ENCODE measurements around the gene EMP1.

EMP1 gene

GRCh38 chr12:13189264-13189663 is 7.3 kb upstream of the EMP1 start:
- DNase-seq (ENCODE audit: insufficient read length) (no peak), FAIRE-seq (no peak)
- TF ChIP-seq POLR2AphosphoS5 (IDR thresholded peaks at IDR 0.05; ENCODE audit: low read depth, low read length) (no peak), POLR2A (IDR thresholded peaks at IDR 0.05; ENCODE audit: low read depth, low read length) (no peak), TAF1 (IDR thresholded peaks at IDR 0.05; ENCODE audit: borderline replicate concordance, low read depth, low read length) (no peak)

- DNase-seq (ENCODE audit: insufficient read length) (no peak), FAIRE-seq (no peak)
- TF ChIP-seq POLR2AphosphoS5 (IDR thresholded peaks at IDR 0.05; ENCODE audit: low read depth, low read length) (no peak), TAF1 (IDR thresholded peaks at IDR 0.05; ENCODE audit: borderline replicate concordance, low read depth, low read length) (no peak), POLR2A (IDR thresholded peaks at IDR 0.05; ENCODE audit: low read depth, low read length) (no peak)
Measured at GRCh38 chr12:13190275-13190674, 6.3 kb upstream of the EMP1 start.

GRCh38 chr12:13192719-13193118 is 3.8 kb upstream of the EMP1 start:
- TF ChIP-seq POLR2AphosphoS5 (IDR thresholded peaks at IDR 0.05; ENCODE audit: low read depth, low read length), result no peak
- no peak for TF ChIP-seq POLR2A (IDR thresholded peaks at IDR 0.05; ENCODE audit: low read depth, low read length)
- FAIRE-seq (no peak), DNase-seq (ENCODE audit: insufficient read length) (no peak)

- no peak for TF ChIP-seq POLR2A (IDR thresholded peaks at IDR 0.05; ENCODE audit: low read depth, low read length)
- TF ChIP-seq POLR2AphosphoS5 (IDR thresholded peaks at IDR 0.05; ENCODE audit: low read depth, low read length), result no peak
- TF ChIP-seq TAF1 (IDR thresholded peaks at IDR 0.05; ENCODE audit: borderline replicate concordance, low read depth, low read length), result no peak
- DNase-seq (ENCODE audit: insufficient read length) (no peak), FAIRE-seq (no peak)
Measured at GRCh38 chr12:13193505-13194231, 2.9 kb upstream of the EMP1 start.

- FAIRE-seq (no peak), DNase-seq (ENCODE audit: insufficient read length) (no peak)
- no peak for TF ChIP-seq POLR2A (IDR thresholded peaks at IDR 0.05; ENCODE audit: low read depth, low read length)
- no peak for TF ChIP-seq TAF1 (IDR thresholded peaks at IDR 0.05; ENCODE audit: borderline replicate concordance, low read depth, low read length)
- no peak for TF ChIP-seq POLR2AphosphoS5 (IDR thresholded peaks at IDR 0.05; ENCODE audit: low read depth, low read length)
Measured at GRCh38 chr12:13194401-13195110, 2.0 kb upstream of the EMP1 start.

- DNase-seq (ENCODE audit: insufficient read length), result no peak
- TF ChIP-seq TAF1 (IDR thresholded peaks at IDR 0.05; ENCODE audit: borderline replicate concordance, low read depth, low read length), result no peak
- TF ChIP-seq POLR2AphosphoS5 (IDR thresholded peaks at IDR 0.05; ENCODE audit: low read depth, low read length), result no peak
- no peak for TF ChIP-seq POLR2A (IDR thresholded peaks at IDR 0.05; ENCODE audit: low read depth, low read length)
- FAIRE-seq, result no peak
Measured at GRCh38 chr12:13195250-13195649, 1.3 kb upstream of the EMP1 start.

- DNase-seq (ENCODE audit: insufficient read length) (no peak), FAIRE-seq (no peak)
- TF ChIP-seq POLR2AphosphoS5 (IDR thresholded peaks at IDR 0.05; ENCODE audit: low read depth, low read length) (no peak), POLR2A (IDR thresholded peaks at IDR 0.05; ENCODE audit: low read depth, low read length) (no peak), TAF1 (IDR thresholded peaks at IDR 0.05; ENCODE audit: borderline replicate concordance, low read depth, low read length) (no peak)
Measured at GRCh38 chr12:13195785-13196129, 769 bp upstream of the EMP1 start.

GRCh38 chr12:13197032-13197431 is 506 bp downstream of the EMP1 start:
- FAIRE-seq, result no peak
- no peak for TF ChIP-seq TAF1 (IDR thresholded peaks at IDR 0.05; ENCODE audit: borderline replicate concordance, low read depth, low read length)
- no peak for TF ChIP-seq POLR2AphosphoS5 (IDR thresholded peaks at IDR 0.05; ENCODE audit: low read depth, low read length)
- TF ChIP-seq POLR2A (IDR thresholded peaks at IDR 0.05; ENCODE audit: low read depth, low read length), result no peak
- DNase-seq (ENCODE audit: insufficient read length), result no peak

- no peak for DNase-seq (ENCODE audit: insufficient read length)
- FAIRE-seq, result no peak
- no peak for TF ChIP-seq TAF1 (IDR thresholded peaks at IDR 0.05; ENCODE audit: borderline replicate concordance, low read depth, low read length)
- TF ChIP-seq POLR2AphosphoS5 (IDR thresholded peaks at IDR 0.05; ENCODE audit: low read depth, low read length), result no peak
- TF ChIP-seq POLR2A (IDR thresholded peaks at IDR 0.05; ENCODE audit: low read depth, low read length), result no peak
Measured at GRCh38 chr12:13197526-13198143, 1.1 kb downstream of the EMP1 start.

- DNase-seq (ENCODE audit: insufficient read length), result no peak
- TF ChIP-seq POLR2A (IDR thresholded peaks at IDR 0.05; ENCODE audit: low read depth, low read length) (no peak), TAF1 (IDR thresholded peaks at IDR 0.05; ENCODE audit: borderline replicate concordance, low read depth, low read length) (no peak), POLR2AphosphoS5 (IDR thresholded peaks at IDR 0.05; ENCODE audit: low read depth, low read length) (no peak)
- no peak for FAIRE-seq
Measured at GRCh38 chr12:13198241-13198640, 1.7 kb downstream of the EMP1 start.

GRCh38 chr12:13198876-13199275 is 2.4 kb downstream of the EMP1 start:
- TF ChIP-seq POLR2AphosphoS5 (IDR thresholded peaks at IDR 0.05; ENCODE audit: low read depth, low read length) (no peak), TAF1 (IDR thresholded peaks at IDR 0.05; ENCODE audit: borderline replicate concordance, low read depth, low read length) (no peak), POLR2A (IDR thresholded peaks at IDR 0.05; ENCODE audit: low read depth, low read length) (no peak)
- FAIRE-seq, result no peak
- no peak for DNase-seq (ENCODE audit: insufficient read length)

- FAIRE-seq (no peak), DNase-seq (ENCODE audit: insufficient read length) (no peak)
- TF ChIP-seq TAF1 (IDR thresholded peaks at IDR 0.05; ENCODE audit: borderline replicate concordance, low read depth, low read length), result no peak
Measured at GRCh38 chr12:13199592-13199991, 3.1 kb downstream of the EMP1 start.

Data from GM12892 (cell line).